ENCODE measurements around the gene PTPRD.

- TF ChIP-seq CTCF (IDR thresholded peaks at IDR 0.05) (no peak), POLR2A (IDR thresholded peaks at IDR 0.05) (no peak)
Observed at GRCh38 chr9:8670751-8671150, 1942.1 kb downstream of the PTPRD start.
